Measurements from ENCODE around the gene ZSCAN21. TPM values are rescaled to one million over a fixed set of nuclear protein-coding genes. Genes with fewer than 3 reads are reported as not detected.
A peak's percentile ranks its signal among the peaks of the same experiment; 100 is the strongest.
"Not testable (repeated sequence)": the region's sequence is repeated elsewhere in the genome, so short reads cannot be mapped to it uniquely, and the experiment has no call there.

ZSCAN21 gene
- total RNA-seq: 18.9 TPM

GRCh38 chr7:100049441-100050291 lies at the start of gene ZSCAN21:
Gene ZSCAN21, plus strand, starts transcription at chr7:100049774. Its CDS starts 7,233 bp downstream, at chr7:100057007.
- DNase-seq: peak; percentile 95

- DNase-seq: no peak
Observed at GRCh38 chr7:100000239-100000638, 49.3 kb upstream of the ZSCAN21 start.

GRCh38 chr7:100003711-100004661 lies 45.6 kb upstream of the ZSCAN21 start:
- DNase-seq: peak; percentile 24

- no peak for DNase-seq
Observed at GRCh38 chr7:100007887-100008286, 41.7 kb upstream of the ZSCAN21 start.

GRCh38 chr7:100008525-100008924 lies 41.0 kb upstream of the ZSCAN21 start:
- peak; percentile 27 for DNase-seq

- not testable (repeated sequence) for DNase-seq
Observed at GRCh38 chr7:100009952-100010351, 39.6 kb upstream of the ZSCAN21 start.

GRCh38 chr7:100010901-100011300 lies 38.7 kb upstream of the ZSCAN21 start:
- no peak for DNase-seq

- DNase-seq: no peak
Observed at GRCh38 chr7:100011516-100011915, 38.1 kb upstream of the ZSCAN21 start.

GRCh38 chr7:100012385-100013327 lies 36.9 kb upstream of the ZSCAN21 start:
- not testable (repeated sequence) for DNase-seq

- no peak for DNase-seq
Observed at GRCh38 chr7:100013328-100013676, 36.3 kb upstream of the ZSCAN21 start.

GRCh38 chr7:100015232-100016214 lies 34.1 kb upstream of the ZSCAN21 start, which contains the start of gene ZKSCAN1:
Gene ZKSCAN1, plus strand, starts transcription at chr7:100015596. Its CDS starts 7,911 bp downstream, at chr7:100023507.
- DNase-seq: peak; percentile 97

GRCh38 chr7:100016215-100016901 lies 33.2 kb upstream of the ZSCAN21 start:
- peak; percentile 52 for DNase-seq

- no peak for DNase-seq
Observed at GRCh38 chr7:100017300-100017699, 32.3 kb upstream of the ZSCAN21 start.

- DNase-seq: no peak
Observed at GRCh38 chr7:100017875-100018274, 31.7 kb upstream of the ZSCAN21 start.

- DNase-seq: no peak
Observed at GRCh38 chr7:100019908-100020307, 29.7 kb upstream of the ZSCAN21 start.

- DNase-seq: no peak
Observed at GRCh38 chr7:100021297-100021696, 28.3 kb upstream of the ZSCAN21 start.

- DNase-seq: no peak
Observed at GRCh38 chr7:100022621-100023020, 27.0 kb upstream of the ZSCAN21 start.

GRCh38 chr7:100023526-100023925 lies 26.0 kb upstream of the ZSCAN21 start:
- no peak for DNase-seq

GRCh38 chr7:100024020-100024619 lies 25.5 kb upstream of the ZSCAN21 start:
- DNase-seq: no peak
